Measurements from ENCODE around the gene VIPR2. TPM values are rescaled to one million over a fixed set of nuclear protein-coding genes. Genes with fewer than 3 reads are reported as not detected.
"Not testable (repeated sequence)": the region's sequence is repeated elsewhere in the genome, so short reads cannot be mapped to it uniquely, and the experiment has no call there.

The VIPR2 gene
- total and polyA plus RNA-seq, 2 experiments from 2014 or later = 2.2 to 2.4 TPM

DNA sequence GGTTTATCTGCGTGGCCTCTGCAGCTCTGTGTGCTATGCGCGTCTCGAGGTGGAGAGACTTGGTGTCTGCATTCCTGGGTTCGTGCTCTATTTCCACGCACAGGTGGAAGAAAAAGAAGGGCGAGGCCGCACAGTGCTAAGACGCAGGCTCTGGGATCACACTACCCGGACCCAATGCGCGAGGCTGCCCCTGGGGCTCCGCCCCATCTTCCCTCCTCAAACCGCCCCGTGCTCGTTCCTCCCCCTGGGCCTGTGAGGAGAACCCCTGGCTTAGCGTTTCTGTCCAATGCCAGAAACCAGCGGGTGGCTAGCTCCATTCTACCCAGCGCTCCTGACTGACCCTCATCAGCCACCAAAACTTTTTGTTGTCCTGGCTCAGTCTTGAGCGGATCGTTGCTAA, 145.2 kb downstream of the VIPR2 start:
- TF ChIP-seq, protein P1, sequence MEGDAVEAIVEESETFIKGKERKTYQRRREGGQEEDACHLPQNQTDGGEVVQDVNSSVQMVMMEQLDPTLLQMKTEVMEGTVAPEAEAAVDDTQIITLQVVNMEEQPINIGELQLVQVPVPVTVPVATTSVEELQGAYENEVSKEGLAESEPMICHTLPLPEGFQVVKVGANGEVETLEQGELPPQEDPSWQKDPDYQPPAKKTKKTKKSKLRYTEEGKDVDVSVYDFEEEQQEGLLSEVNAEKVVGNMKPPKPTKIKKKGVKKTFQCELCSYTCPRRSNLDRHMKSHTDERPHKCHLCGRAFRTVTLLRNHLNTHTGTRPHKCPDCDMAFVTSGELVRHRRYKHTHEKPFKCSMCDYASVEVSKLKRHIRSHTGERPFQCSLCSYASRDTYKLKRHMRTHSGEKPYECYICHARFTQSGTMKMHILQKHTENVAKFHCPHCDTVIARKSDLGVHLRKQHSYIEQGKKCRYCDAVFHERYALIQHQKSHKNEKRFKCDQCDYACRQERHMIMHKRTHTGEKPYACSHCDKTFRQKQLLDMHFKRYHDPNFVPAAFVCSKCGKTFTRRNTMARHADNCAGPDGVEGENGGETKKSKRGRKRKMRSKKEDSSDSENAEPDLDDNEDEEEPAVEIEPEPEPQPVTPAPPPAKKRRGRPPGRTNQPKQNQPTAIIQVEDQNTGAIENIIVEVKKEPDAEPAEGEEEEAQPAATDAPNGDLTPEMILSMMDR (IDR thresholded peaks at IDR 0.05; ENCODE audit: low read depth, low read length) = no peak
- DNase-seq (ENCODE audit: low read depth in 1 of 2, low spot score in 1 of 2) = no peak
- Histone ChIP-seq H3K27ac (no peak overlapping the region), H3K9me3 (ENCODE audit: low read depth) (no peaks in the 10 kb centered on the region), H3K4me1 (ENCODE audit: low read depth) (no peaks in the 10 kb centered on the region), H3K27me3 (no peaks in the 10 kb centered on the region), H3K4me3 (no peak overlapping the region), H3K36me3 (no peaks in the 10 kb centered on the region)

DNA sequence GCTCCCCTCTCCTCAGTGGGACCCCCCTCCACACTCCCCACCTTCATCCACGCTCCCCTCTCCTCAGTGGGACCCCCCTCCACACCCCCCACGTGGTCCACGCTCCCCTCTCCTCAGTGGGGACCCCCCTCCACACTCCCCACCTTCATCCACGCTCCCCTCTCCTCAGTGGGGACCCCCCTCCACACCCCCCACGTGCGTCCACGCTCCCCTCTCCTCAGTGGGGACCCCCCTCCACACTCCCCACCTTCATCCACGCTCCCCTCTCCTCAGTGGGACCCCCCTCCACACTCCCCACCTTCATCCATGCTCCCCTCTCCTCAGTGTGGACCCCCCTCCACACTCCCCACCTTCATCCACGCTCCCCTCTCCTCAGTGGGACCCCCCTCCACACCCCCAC, 146.4 kb downstream of the VIPR2 start:
- not testable (repeated sequence) for H3K9me3 ChIP-seq (ENCODE audit: low read depth); H3K27ac ChIP-seq; H3K4me3 ChIP-seq; H3K27me3 ChIP-seq; H3K36me3 ChIP-seq; DNase-seq (ENCODE audit: low read depth in 1 of 2, low spot score in 1 of 2); H3K4me1 ChIP-seq (ENCODE audit: low read depth)

DNA sequence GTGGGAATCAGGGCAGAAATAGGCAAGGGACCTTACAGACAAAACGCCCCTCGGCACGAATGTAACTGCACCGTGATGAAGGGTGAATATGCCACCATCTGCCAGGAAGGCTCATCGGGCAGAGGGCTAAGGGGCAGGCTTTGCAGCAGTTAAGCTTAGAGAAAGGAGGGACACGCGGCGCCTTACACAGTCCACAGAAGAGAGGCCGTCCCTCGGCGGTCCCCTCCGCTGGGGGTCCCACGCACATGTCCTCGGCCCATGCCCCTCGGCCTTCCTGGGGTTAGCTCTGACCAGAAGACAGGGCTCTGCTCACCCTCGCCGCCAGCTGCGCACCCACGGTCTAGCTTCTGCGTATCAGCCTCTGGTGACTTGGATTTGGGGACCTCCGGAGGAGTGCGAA, 147.2 kb downstream of the VIPR2 start:
- H3K4me1 ChIP-seq (ENCODE audit: low read depth) = no peaks in the 10 kb centered on the region
- no peak for DNase-seq (ENCODE audit: low read depth in 1 of 2, low spot score in 1 of 2)
- peaks cover 13% of the 10 kb centered on the region for H3K27me3 ChIP-seq
- H3K27ac ChIP-seq = no peak overlapping the region
- TF ChIP-seq, protein P1 (IDR thresholded peaks at IDR 0.05; ENCODE audit: low read depth, low read length) = no peak
- no peak overlapping the region for H3K4me3 ChIP-seq
- H3K36me3 ChIP-seq = no peaks in the 10 kb centered on the region
- no peaks in the 10 kb centered on the region for H3K9me3 ChIP-seq (ENCODE audit: low read depth)

DNA sequence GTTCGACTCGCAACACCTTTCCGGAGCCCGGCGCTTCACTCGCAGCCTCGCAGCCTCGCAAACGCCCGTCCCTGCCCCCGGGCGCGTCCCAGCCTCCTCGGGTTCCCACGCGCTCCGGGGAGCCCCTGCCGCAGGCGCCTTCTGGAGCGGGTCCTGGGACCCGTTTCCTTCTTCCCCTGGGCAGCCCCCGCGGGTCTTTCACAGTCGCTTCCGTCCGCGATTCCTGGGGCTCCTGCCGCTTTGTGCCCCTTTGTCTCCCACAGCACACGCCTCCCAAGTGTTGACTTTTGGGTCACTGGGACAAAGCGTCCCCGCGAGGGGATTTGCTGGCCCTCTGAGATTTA, 147.6 kb downstream of the VIPR2 start:
- no peaks in the 10 kb centered on the region for H3K9me3 ChIP-seq (ENCODE audit: low read depth)
- no peak overlapping the region for H3K27ac ChIP-seq
- TF ChIP-seq, protein P1 (IDR thresholded peaks at IDR 0.05; ENCODE audit: low read depth, low read length) = no peak
- DNase-seq (ENCODE audit: low read depth in 1 of 2, low spot score in 1 of 2) = no peak
- H3K4me3 ChIP-seq = no peak overlapping the region
- H3K27me3 ChIP-seq = peaks cover 17% of the 10 kb centered on the region
- no peaks in the 10 kb centered on the region for H3K36me3 ChIP-seq
- H3K4me1 ChIP-seq (ENCODE audit: low read depth) = no peaks in the 10 kb centered on the region

DNA sequence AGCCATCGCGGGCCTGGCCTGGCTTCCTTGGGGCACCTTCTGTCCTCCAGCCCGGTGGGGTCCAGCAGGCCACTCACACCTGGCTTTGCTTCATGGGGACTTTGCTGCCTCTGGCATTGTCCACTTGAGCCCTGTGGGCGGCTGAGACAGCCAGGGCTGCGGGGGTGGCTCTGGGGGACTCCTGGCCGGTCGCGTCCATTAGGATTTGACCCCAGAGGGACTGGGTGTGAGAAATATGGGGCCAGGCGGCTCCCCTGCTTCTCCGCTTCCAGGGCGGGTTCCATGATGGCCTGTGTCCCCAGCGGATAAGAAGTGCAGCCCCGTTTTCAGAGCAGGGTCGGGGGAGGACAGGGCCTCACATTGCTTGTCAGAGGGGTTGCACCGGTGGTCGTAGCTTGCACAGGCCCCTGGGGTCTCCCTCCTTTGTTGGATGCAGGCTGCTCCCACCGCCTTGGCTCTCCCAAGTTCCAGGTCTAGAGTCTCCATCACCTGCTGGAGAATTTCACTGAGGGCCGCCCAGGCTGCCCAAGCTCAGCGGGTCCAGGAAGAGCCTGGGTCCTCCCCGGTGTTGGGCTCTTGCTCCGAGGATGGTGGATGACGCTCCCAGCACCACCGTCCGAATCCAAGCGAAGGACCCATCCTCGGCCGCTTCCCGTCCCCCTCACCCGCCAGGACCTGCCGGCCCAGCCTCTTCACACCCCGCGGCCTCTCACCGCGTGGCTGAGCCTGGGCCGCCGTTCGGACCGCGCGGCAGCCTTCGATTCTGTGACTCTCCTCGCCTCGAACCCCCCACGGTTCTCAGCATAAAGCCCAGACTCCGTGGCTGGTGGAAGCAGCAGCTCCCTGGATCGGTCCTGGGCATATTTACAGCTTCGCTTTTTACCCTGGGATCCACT, 148.2 kb downstream of the VIPR2 start:
- TF ChIP-seq, protein P1 (IDR thresholded peaks at IDR 0.05; ENCODE audit: low read depth, low read length) = no peak
- Histone ChIP-seq H3K9me3 (ENCODE audit: low read depth) (no peaks in the 10 kb centered on the region), H3K4me3 (no peak overlapping the region), H3K36me3 (no peaks in the 10 kb centered on the region), H3K27me3 (peaks cover 22% of the 10 kb centered on the region), H3K27ac (no peak overlapping the region), H3K4me1 (ENCODE audit: low read depth) (no peaks in the 10 kb centered on the region)
- no peak for DNase-seq (ENCODE audit: low read depth in 1 of 2, low spot score in 1 of 2)

DNA sequence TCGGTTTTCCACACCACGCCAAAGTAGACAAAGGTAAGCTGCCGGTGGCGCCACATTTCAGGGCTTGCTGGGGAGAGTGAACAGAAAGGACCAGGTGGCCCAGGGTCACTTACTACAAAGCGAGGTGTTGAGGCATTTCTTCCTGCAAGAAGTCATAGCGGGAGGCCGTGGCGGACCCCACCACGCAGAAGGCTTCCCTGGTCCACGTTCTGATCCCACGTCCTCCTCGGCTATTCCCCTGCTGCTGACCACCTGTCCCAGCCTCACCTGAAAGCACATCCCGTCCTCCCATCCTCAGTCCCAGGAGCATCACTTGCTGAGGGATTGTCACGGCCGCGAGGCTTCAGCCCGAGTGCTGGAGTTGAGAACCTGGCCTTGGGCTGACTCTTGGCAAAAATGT, 149.2 kb downstream of the VIPR2 start:
- Histone ChIP-seq H3K36me3 (no peaks in the 10 kb centered on the region), H3K27me3 (peaks cover 31% of the 10 kb centered on the region), H3K4me3 (no peak overlapping the region), H3K9me3 (ENCODE audit: low read depth) (no peaks in the 10 kb centered on the region), H3K27ac (no peak overlapping the region), H3K4me1 (ENCODE audit: low read depth) (no peaks in the 10 kb centered on the region)
- DNase-seq (ENCODE audit: low read depth in 1 of 2, low spot score in 1 of 2) = no peak
- TF ChIP-seq, protein P1 (IDR thresholded peaks at IDR 0.05; ENCODE audit: low read depth, low read length) = no peak

Data from cardiac muscle cell (in vitro differentiated cells and primary cell).